KMS-11 (cell line): Measurements from ENCODE around the gene CHAT.

Source experiments
- H2AFZ ChIP-seq: fragments of 200-600 bp; sonication (generic); 2 replicates; pipeline ENCODE4 v1.6.1; 2016; ENCODE audit warnings: antibody characterized with exemption, mixed run types, low read depth
- H3K27ac ChIP-seq: fragments of 200-600 bp; sonication (generic); 2 replicates; pipeline ENCODE4 v1.6.1; 2016; ENCODE audit warnings: mild to moderate bottlenecking, mixed run types
- H3K27me3 ChIP-seq: fragments of 200-600 bp; sonication (generic); 2 replicates; pipeline ENCODE4 v1.6.1; 2017; ENCODE audit warnings: mild to moderate bottlenecking, low read depth, mixed run types, moderate library complexity; ENCODE audit not compliant: insufficient read depth
- H3K36me3 ChIP-seq: fragments of 200-600 bp; sonication (generic); 2 replicates; pipeline ENCODE4 v1.6.1; 2017; ENCODE audit warnings: mild to moderate bottlenecking, mixed run types; ENCODE audit not compliant: insufficient read depth
- H3K4me1 ChIP-seq: fragments of 200-600 bp; sonication (generic); 2 replicates; pipeline ENCODE4 v1.6.1; 2016; ENCODE audit warnings: mild to moderate bottlenecking, low read depth, mixed run types; ENCODE audit not compliant: poor library complexity, severe bottlenecking
- H3K4me2 ChIP-seq: fragments of 200-600 bp; sonication (generic); 2 replicates; pipeline ENCODE4 v1.7.0; 2016; ENCODE audit warnings: mild to moderate bottlenecking, mixed run types
- H3K4me3 ChIP-seq: fragments of 200-600 bp; sonication (generic); IDR thresholded peaks from 2 replicates; pipeline ENCODE4 v1.6.1; 2017; ENCODE audit warnings: low read depth, low read length, mixed read lengths; ENCODE audit not compliant: insufficient read depth
- H3K79me2 ChIP-seq: fragments of 200-600 bp; sonication (generic); 2 replicates; pipeline ENCODE4 v1.6.1; 2016; ENCODE audit warnings: low read depth, mixed run types; ENCODE audit not compliant: insufficient read depth
- H3K9ac ChIP-seq: fragments of 200-600 bp; sonication (generic); 2 replicates; pipeline ENCODE4 v1.6.1; 2016; ENCODE audit warnings: mild to moderate bottlenecking, mixed run types
- H4K20me1 ChIP-seq: fragments of 200-600 bp; sonication (generic); 2 replicates; pipeline ENCODE4 v1.6.1; 2016; ENCODE audit warnings: mild to moderate bottlenecking, mixed run types; ENCODE audit not compliant: insufficient read depth
- CTCF ChIP-seq: fragments of 200-600 bp; sonication (generic); conservative IDR thresholded peaks from 2 replicates; pipeline ENCODE4 v1.6.1; 2017; ENCODE audit warnings: low read depth, mild to moderate bottlenecking, antibody characterized with exemption, low read length, moderate library complexity, mixed read lengths

The CHAT gene

GRCh38 chr10:49594594-49594993, 19.2 kb upstream of the CHAT start:
- TF ChIP-seq CTCF, result peak; percentile 88
- no peak overlapping the region for H3K4me2 ChIP-seq

GRCh38 chr10:49595003-49595712, 18.7 kb upstream of the CHAT start:
- Histone ChIP-seq H3K4me2 (no peak overlapping the region), H4K20me1 (no peaks in the 10 kb centered on the region), H3K27ac (no peak overlapping the region), H2AFZ (0 out of 2 replicates have a peak overlapping the region, but pooled peaks have one; percentile 19), H3K4me3 (no peak overlapping the region), H3K79me2 (no peaks in the 10 kb centered on the region), H3K27me3 (no peaks in the 10 kb centered on the region), H3K4me1 (no peaks in the 10 kb centered on the region), H3K9ac (no peak overlapping the region), H3K36me3 (no peaks in the 10 kb centered on the region)
- TF ChIP-seq CTCF, result no peak

More at GRCh38 chr10:49594594-49594993, 19.2 kb upstream of the CHAT start:
- H3K27ac ChIP-seq, result no peak overlapping the region
- no peaks in the 10 kb centered on the region for H3K79me2 ChIP-seq
- H3K9ac ChIP-seq, result no peak overlapping the region
- H2AFZ ChIP-seq, result 0 out of 2 replicates have a peak overlapping the region, but pooled peaks have one; percentile 19
- H4K20me1 ChIP-seq, result no peaks in the 10 kb centered on the region
- H3K4me1 ChIP-seq, result no peaks in the 10 kb centered on the region
- H3K4me3 ChIP-seq, result no peak overlapping the region
- no peaks in the 10 kb centered on the region for H3K27me3 ChIP-seq
- no peaks in the 10 kb centered on the region for H3K36me3 ChIP-seq

GRCh38 chr10:49595713-49596492, 17.9 kb upstream of the CHAT start:
- H4K20me1 ChIP-seq, result no peaks in the 10 kb centered on the region
- no peaks in the 10 kb centered on the region for H3K4me1 ChIP-seq
- H3K27ac ChIP-seq, result no peak overlapping the region
- no peaks in the 10 kb centered on the region for H3K79me2 ChIP-seq
- no peaks in the 10 kb centered on the region for H3K36me3 ChIP-seq
- no peak for TF ChIP-seq CTCF
- no peak overlapping the region for H2AFZ ChIP-seq
- no peak overlapping the region for H3K4me2 ChIP-seq
- H3K9ac ChIP-seq, result no peak overlapping the region
- H3K27me3 ChIP-seq, result no peaks in the 10 kb centered on the region
- H3K4me3 ChIP-seq, result no peak overlapping the region

DNA sequence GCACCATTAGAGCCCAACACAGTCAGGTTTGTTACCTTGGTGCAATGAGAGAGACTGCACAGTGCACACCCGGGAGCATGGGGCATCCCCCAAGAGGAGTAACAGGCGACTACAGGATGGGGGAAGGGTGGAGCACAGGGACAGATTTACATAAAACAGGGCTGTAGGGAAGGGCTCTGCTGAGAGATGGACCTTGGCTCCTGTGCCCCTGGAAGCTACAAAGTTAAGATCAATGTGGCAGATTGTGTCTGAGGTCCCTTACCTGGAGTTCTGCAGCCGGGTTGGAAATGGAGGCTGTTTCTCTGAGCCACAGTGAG, 17.4 kb upstream of the CHAT start:
- Histone ChIP-seq H3K4me2 (no peak overlapping the region), H3K9ac (no peak overlapping the region), H3K27ac (no peak overlapping the region), H4K20me1 (no peaks in the 10 kb centered on the region), H3K36me3 (no peaks in the 10 kb centered on the region), H3K4me1 (no peaks in the 10 kb centered on the region), H3K27me3 (no peaks in the 10 kb centered on the region), H3K79me2 (no peaks in the 10 kb centered on the region), H3K4me3 (no peak overlapping the region), H2AFZ (no peak overlapping the region)
- TF ChIP-seq CTCF, result no peak
